ENCODE data around the gene CBR3. TPM values are rescaled to one million over a fixed set of nuclear protein-coding genes. Genes with fewer than 3 reads are reported as not detected.

Gene CBR3
- total RNA-seq, 1 donor from 2014 or later, result 2.8 TPM

DNA sequence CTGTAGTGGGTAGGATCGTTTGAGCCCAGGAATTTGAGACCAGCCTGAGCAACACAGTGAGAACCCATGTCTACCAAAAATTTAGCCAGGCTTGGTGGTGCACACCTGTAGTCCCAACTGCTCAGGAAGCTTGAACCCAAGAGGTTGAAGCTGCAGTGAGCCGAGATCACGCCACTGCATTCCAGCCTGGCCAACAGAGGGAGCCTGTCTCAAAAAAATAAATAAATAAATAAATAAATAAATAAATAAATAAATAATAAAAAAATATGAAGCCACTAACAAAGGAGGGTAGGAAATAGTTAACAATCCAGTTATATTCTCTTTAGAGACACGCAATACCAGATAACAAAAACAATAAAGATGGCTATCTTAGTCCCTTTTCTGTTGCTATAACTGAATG, 11.9 kb upstream of the CBR3 start:
- Histone ChIP-seq H2AFZ (ENCODE audit: low read depth, low read length) (no peak overlapping the region), H3K27ac (ENCODE audit: low read depth, low read length) (no peak overlapping the region), H3K36me3 (ENCODE audit: insufficient read depth, low read length) (no peaks in the 10 kb centered on the region), H3K4me3 (ENCODE audit: insufficient read depth, low read depth, low read length) (no peak overlapping the region), H3K9me3 (ENCODE audit: insufficient read depth, low read depth, low read length) (no peaks in the 10 kb centered on the region), H4K20me1 (ENCODE audit: insufficient read depth, low read length) (no peaks in the 10 kb centered on the region), H3K4me2 (ENCODE audit: low read length) (no peak overlapping the region), H3K27me3 (ENCODE audit: insufficient read depth, low read length) (no peaks in the 10 kb centered on the region), H3K9ac (ENCODE audit: low read length) (no peak overlapping the region), H3K4me1 (ENCODE audit: insufficient read depth, low read length) (no peaks in the 10 kb centered on the region), H3K79me2 (ENCODE audit: insufficient read depth, low read length) (no peaks in the 10 kb centered on the region)
- TF ChIP-seq, protein P1, sequence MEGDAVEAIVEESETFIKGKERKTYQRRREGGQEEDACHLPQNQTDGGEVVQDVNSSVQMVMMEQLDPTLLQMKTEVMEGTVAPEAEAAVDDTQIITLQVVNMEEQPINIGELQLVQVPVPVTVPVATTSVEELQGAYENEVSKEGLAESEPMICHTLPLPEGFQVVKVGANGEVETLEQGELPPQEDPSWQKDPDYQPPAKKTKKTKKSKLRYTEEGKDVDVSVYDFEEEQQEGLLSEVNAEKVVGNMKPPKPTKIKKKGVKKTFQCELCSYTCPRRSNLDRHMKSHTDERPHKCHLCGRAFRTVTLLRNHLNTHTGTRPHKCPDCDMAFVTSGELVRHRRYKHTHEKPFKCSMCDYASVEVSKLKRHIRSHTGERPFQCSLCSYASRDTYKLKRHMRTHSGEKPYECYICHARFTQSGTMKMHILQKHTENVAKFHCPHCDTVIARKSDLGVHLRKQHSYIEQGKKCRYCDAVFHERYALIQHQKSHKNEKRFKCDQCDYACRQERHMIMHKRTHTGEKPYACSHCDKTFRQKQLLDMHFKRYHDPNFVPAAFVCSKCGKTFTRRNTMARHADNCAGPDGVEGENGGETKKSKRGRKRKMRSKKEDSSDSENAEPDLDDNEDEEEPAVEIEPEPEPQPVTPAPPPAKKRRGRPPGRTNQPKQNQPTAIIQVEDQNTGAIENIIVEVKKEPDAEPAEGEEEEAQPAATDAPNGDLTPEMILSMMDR (IDR thresholded peaks at IDR 0.05; ENCODE audit: insufficient read depth, low read depth, low read length), result no peak
- TF ChIP-seq EZH2 (IDR thresholded peaks at IDR 0.05; ENCODE audit: insufficient read depth, low read length), result no peak
- no peak for DNase-seq (ENCODE audit: low read depth)
- Mint-ChIP-seq H3K27me3 (ENCODE audit: low read depth, unreplicated experiment) (peaks cover 7% of the 10 kb centered on the region), H3K9me3 (ENCODE audit: unreplicated experiment) (no peaks in the 10 kb centered on the region), H3K4me3 (ENCODE audit: unreplicated experiment) (no peak overlapping the region), H3K4me1 (ENCODE audit: low read depth, unreplicated experiment) (no peaks in the 10 kb centered on the region), H3K36me3 (ENCODE audit: low read depth, unreplicated experiment) (no peaks in the 10 kb centered on the region), H3K27ac (ENCODE audit: unreplicated experiment) (no peak overlapping the region)
- no peak for FAIRE-seq

DNA sequence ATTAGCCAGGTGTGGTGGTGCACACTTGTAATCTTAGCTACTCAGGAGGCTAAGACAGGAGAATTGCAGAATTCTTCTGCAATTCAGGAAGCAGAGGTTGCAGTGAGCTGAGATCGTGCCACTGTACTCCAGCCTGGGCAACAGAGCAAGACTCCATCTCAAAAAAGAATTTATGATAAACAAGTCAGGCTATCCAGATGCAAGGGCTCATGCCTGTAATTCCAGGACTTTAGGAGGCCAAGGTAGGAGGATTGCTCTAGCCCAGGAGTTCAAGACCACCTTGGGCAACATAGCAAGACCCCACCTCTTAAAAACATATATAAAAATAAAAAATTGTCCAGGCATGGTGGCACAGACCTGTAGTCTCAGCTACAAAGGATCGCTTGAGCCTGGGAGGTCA, 10.5 kb upstream of the CBR3 start:
- no peak for DNase-seq (ENCODE audit: low read depth)
- Mint-ChIP-seq H3K36me3 (ENCODE audit: low read depth, unreplicated experiment) (no peaks in the 10 kb centered on the region), H3K4me1 (ENCODE audit: low read depth, unreplicated experiment) (no peaks in the 10 kb centered on the region), H3K4me3 (ENCODE audit: unreplicated experiment) (no peak overlapping the region), H3K27me3 (ENCODE audit: low read depth, unreplicated experiment) (peaks cover 14% of the 10 kb centered on the region), H3K9me3 (ENCODE audit: unreplicated experiment) (no peaks in the 10 kb centered on the region), H3K27ac (ENCODE audit: unreplicated experiment) (no peak overlapping the region)
- H3K4me2 ChIP-seq (ENCODE audit: low read length), result no peak overlapping the region
- H3K79me2 ChIP-seq (ENCODE audit: insufficient read depth, low read length), result no peaks in the 10 kb centered on the region
- TF ChIP-seq EZH2 (IDR thresholded peaks at IDR 0.05; ENCODE audit: insufficient read depth, low read length), result no peak
- TF ChIP-seq, protein P1 (IDR thresholded peaks at IDR 0.05; ENCODE audit: insufficient read depth, low read depth, low read length), result no peak
- no peak overlapping the region for H3K27ac ChIP-seq (ENCODE audit: low read depth, low read length)
- no peak for FAIRE-seq
- no peak overlapping the region for H2AFZ ChIP-seq (ENCODE audit: low read depth, low read length)
- no peak overlapping the region for H3K9ac ChIP-seq (ENCODE audit: low read length)
- no peaks in the 10 kb centered on the region for H3K27me3 ChIP-seq (ENCODE audit: insufficient read depth, low read length)
- H3K4me1 ChIP-seq (ENCODE audit: insufficient read depth, low read length), result no peaks in the 10 kb centered on the region
- H4K20me1 ChIP-seq (ENCODE audit: insufficient read depth, low read length), result no peaks in the 10 kb centered on the region
- no peak overlapping the region for H3K4me3 ChIP-seq (ENCODE audit: insufficient read depth, low read depth, low read length)
- H3K9me3 ChIP-seq (ENCODE audit: insufficient read depth, low read depth, low read length), result no peaks in the 10 kb centered on the region
- no peaks in the 10 kb centered on the region for H3K36me3 ChIP-seq (ENCODE audit: insufficient read depth, low read length)

DNA sequence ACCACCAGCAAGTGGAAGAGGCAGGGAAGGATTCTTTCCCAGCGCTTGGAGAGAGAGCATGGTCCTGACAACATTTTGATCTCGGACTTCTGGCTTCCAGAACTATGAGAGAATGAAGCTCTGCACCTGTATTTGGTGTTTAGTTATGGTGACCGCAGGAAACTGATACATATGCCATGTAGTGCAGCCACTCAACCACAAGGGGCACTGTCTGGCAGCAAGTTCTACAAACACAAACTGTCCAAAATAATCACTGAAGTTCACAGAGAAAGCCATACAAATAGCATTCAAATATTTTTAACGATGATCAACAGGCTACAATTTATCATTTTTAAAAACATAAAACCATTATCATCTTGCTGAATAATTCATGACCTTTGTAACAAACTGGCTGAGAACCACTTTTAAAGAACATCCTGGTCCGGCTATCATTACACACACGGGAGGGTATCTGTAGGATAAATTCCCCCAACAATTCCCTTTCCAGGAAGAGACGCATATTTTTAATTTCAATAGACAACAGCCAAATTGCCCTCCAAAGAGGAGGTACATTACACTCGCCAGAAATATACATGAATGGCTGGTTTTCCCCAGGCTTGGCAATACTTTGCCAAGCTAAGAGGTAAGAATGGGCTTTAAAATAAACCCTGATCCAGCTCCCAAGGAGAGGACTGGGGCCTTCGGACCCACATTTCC, 9.2 kb upstream of the CBR3 start:
- no peak for TF ChIP-seq EZH2 (IDR thresholded peaks at IDR 0.05; ENCODE audit: insufficient read depth, low read length)
- TF ChIP-seq, protein P1 (IDR thresholded peaks at IDR 0.05; ENCODE audit: insufficient read depth, low read depth, low read length), result peak; percentile 99
- no peaks in the 10 kb centered on the region for H3K4me1 ChIP-seq (ENCODE audit: insufficient read depth, low read length)
- H3K4me2 ChIP-seq (ENCODE audit: low read length), result no peak overlapping the region
- Mint-ChIP-seq H3K4me3 (ENCODE audit: unreplicated experiment) (no peak overlapping the region), H3K9me3 (ENCODE audit: unreplicated experiment) (no peaks in the 10 kb centered on the region), H3K36me3 (ENCODE audit: low read depth, unreplicated experiment) (no peaks in the 10 kb centered on the region), H3K27me3 (ENCODE audit: low read depth, unreplicated experiment) (peaks cover 14% of the 10 kb centered on the region), H3K27ac (ENCODE audit: unreplicated experiment) (no peak overlapping the region), H3K4me1 (ENCODE audit: low read depth, unreplicated experiment) (no peaks in the 10 kb centered on the region)
- H3K36me3 ChIP-seq (ENCODE audit: insufficient read depth, low read length), result no peaks in the 10 kb centered on the region
- H3K27me3 ChIP-seq (ENCODE audit: insufficient read depth, low read length), result no peaks in the 10 kb centered on the region
- no peak overlapping the region for H3K9ac ChIP-seq (ENCODE audit: low read length)
- no peak overlapping the region for H2AFZ ChIP-seq (ENCODE audit: low read depth, low read length)
- H3K79me2 ChIP-seq (ENCODE audit: insufficient read depth, low read length), result no peaks in the 10 kb centered on the region
- H3K4me3 ChIP-seq (ENCODE audit: insufficient read depth, low read depth, low read length), result no peak overlapping the region
- no peaks in the 10 kb centered on the region for H3K9me3 ChIP-seq (ENCODE audit: insufficient read depth, low read depth, low read length)
- FAIRE-seq (peak; percentile 41), DNase-seq (ENCODE audit: low read depth) (peak; percentile 52)
- H3K27ac ChIP-seq (ENCODE audit: low read depth, low read length), result no peak overlapping the region
- H4K20me1 ChIP-seq (ENCODE audit: insufficient read depth, low read length), result no peaks in the 10 kb centered on the region
